GM18499 (cell line): Measurements from ENCODE around the gene CAPZB.

Source experiments
- ATAC-seq: cut with Tn5 transposase; IDR thresholded peaks from one replicate; pipeline ENCODE4 v1.9.1; 2021; ENCODE audit warnings: moderate number of reproducible peaks; ENCODE audit not compliant: insufficient read depth, unreplicated experiment

Gene CAPZB

DNA sequence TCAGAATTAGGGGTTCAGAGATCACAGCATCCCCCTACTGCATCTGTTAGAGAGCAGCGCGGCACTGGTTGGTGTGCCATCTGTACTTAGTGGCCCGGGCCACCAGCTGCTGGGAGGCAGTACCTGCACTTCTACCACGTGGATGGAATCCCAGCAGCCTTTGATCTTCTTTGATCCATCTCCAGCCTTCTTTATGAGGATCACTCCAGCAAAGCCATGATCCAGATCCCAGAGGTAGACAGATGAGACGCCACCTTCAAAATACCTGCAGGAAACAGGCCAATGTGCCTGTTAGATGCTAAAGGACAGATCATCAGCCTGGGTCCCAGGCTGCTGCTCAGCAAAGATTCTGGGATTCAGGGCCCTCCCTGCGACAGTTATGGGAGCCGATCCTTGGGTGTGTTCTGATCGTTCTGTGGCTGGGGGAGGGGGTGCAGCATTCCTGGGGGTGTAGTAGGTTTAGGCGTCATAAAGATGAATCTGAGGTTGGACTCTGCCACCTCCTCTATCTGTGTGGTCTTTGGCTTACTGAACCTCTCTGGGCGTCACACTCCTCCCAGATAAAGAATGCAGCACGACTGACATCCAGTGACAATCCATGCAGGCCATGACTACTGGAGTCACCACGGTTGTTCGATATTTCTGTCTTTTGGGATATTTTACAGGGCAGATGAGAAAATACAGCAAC is 127.9 kb downstream of the CAPZB start:
- ATAC-seq: no peak

DNA sequence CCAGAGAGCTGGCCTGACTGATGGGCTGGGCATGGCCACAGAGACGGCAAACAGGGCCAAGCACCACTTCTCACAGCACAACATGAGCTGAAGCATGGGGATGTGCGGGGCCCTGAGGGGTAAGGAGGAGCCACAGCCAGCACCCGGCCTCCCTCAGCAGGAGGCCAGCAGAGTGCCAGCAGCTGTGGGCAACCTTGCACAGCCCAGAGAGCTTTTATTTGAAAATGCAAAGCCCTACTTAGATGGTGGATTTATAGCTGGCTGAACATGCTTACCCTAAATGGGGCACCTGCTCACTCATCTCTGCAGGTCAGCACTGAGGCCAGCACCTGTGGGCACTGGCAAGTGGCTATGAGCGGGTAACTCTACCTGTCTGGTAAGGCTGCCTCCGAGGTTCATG is 129.1 kb downstream of the CAPZB start:
- no peak for ATAC-seq

DNA sequence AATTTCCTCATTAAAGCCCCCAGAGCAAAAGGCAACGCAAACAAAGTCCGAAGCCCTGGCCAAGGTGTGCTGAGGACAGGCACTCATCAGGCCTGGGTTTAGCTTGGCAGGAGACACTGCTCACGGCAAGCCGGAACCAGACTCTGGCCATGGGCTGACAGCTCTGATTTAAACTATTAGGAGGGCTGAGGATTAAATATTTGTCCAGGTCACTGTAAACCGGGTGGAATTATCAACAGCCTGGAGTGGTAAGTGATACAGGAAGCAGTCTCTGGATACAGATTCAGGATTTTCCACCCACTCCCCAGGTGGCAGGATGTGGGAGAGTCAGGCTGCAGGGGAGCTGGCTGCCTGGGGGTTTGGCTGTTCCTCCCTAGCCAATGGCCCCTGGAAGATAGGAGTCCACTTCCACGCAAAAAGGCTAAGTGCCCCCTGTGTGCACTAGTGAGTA is 130.8 kb downstream of the CAPZB start:
- ATAC-seq: no peak

GRCh38 chr1:19353596-19353995 is 131.7 kb downstream of the CAPZB start:
- ATAC-seq: no peak

- no peak for ATAC-seq
These were observed 132.5 kb downstream of the CAPZB start for GRCh38 chr1:19352839-19353238.

- ATAC-seq: no peak
These were observed 133.5 kb downstream of the CAPZB start for GRCh38 chr1:19351873-19352272.

DNA sequence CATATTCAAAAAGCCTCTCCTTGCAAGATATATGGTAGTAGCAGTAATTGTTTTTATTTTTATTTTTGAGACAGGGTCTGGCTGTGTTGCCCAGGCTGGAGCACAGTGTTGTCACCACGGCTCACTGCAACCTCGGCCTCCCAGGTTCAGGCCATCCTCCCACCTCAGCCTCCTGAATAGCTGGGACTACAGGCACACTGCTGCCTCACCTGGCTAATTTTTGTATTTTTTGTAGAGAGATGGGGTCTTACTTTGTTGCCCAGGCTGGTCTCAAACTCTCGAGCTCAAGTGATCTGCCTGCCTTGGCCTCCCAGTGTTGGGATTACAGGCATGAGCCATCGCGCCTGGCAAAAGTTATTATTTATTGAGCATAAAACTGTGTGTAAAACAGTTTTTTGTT is 134.8 kb downstream of the CAPZB start:
- ATAC-seq: no peak

GRCh38 chr1:19349999-19350398 is 135.3 kb downstream of the CAPZB start:
- ATAC-seq: no peak

DNA sequence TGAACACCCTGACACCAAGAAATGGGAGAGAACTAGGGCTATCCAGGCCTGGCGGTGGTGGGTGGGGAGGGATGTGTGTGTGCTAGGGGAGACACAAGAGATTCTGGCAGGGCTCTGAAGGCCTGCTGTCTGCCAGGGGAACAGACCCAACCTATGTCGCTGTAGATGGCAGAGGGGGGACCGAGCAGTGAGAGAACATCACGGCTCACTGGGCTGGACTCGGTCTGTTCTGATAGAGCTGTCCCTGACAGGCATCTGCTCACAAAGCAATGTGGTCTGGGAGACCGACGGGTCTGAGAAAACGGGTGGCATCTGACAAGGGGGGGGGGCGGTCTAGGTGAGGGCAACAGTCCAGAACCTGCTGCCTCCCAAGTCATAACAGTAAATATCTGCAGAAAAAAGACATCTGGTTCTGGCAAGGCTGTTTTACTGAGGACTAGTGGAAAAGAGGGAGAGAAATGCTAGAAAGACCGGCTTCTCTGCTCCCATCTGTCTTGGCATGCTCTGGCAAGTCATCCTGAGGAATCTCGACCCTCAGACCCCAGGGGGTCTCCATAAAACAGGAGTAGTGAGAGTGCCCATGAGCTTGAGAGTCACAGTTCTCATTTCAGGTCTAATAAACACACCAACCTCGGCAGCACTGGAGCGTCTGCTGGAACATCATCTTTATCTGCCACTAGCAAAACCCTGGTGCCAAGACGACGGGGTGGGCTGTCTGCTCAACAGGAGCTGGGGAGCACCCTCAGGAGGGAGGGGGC is 136.7 kb downstream of the CAPZB start:
- no peak for ATAC-seq

DNA sequence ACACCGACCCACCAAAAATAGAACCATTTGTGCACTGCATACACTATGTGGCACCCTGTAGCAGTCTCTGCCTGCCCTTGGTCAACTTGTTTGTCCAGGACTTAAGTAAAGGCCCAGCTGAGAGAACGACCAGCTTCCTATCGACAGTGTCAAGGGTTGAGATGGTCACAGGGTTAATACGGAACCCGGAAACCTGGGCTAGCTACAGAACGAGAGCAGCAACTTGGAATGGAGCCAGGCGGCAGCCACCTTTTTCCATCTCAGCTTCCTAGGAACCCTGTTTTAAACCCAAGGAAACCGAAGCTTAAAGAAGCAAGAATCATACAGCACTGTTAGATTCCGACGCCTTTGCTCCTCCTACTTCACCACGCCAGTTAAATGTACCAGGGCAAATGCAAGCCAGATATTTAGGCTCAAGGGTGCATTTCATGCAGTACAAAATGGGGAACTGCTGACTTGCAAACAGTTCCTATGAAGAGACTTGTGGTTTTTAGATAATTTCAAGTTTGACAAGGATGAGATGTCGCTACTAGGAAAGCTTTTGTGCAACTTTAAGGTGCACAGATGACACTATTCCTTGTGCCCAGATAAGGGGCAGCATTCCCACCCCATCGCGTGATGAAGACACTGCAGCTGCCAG is 137.7 kb downstream of the CAPZB start:
- ATAC-seq: no peak

DNA sequence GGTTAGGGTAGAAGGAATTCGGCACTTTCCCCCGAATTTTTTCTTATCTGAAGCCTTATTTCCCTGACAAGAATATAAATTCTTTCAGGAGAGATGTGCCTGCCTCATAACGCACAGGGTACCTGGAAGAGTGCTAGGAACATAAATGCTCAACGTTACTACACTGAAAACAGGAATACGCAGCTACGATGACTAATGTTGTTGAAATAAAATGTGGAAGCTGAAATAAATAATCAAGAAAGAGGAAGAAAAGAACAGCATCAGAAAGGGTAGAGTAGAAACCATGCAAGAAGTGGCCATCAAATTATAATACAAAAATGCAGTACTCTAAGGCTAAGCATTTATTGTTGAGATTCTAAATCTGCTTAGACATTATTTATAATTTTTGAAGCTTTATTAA is 139.3 kb downstream of the CAPZB start:
- no peak for ATAC-seq

GRCh38 chr1:19345391-19345790 is 139.9 kb downstream of the CAPZB start:
- no peak for ATAC-seq

- ATAC-seq: no peak
These were observed 140.5 kb downstream of the CAPZB start for GRCh38 chr1:19344831-19345230.

DNA sequence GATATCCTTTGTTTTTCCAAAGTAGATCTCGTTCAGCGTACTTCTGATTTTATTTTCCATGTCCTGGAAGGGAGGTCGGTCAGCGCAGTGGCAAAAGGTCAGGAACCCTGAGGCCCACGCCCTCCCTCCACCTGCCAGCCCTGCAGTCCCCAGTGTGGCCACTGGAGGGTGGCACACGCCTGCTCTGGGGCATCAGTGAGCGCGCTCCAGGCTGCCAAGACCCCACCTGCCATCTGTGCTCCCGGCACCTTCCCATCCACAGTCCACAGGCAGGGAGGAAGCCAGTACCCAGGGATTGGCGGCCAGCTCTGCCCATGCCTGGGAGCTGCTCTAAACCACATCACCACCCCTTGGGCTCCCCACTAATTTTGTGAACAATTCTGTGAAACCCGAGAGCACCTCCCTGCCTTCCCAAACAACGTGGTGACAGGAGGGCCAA is 140.9 kb downstream of the CAPZB start:
- ATAC-seq: no peak

- ATAC-seq: no peak
These were observed 141.6 kb downstream of the CAPZB start for GRCh38 chr1:19343617-19344350.

- no peak for ATAC-seq
These were observed 142.3 kb downstream of the CAPZB start for GRCh38 chr1:19342894-19343616.

GRCh38 chr1:19342062-19342750 is 143.1 kb downstream of the CAPZB start:
- no peak for ATAC-seq

- no peak for ATAC-seq
These were observed 143.9 kb downstream of the CAPZB start for GRCh38 chr1:19341201-19342061.
